HG02981 (cell line): Measurements from ENCODE around the gene NRCAM.

Experiments
- ATAC-seq: cut with Tn5 transposase; IDR thresholded peaks from one replicate; pipeline ENCODE4 v1.9.1; 2021; ENCODE audit warnings: mild to moderate bottlenecking, moderate library complexity; ENCODE audit not compliant: unreplicated experiment

NRCAM gene

GRCh38 chr7:108459922-108460551 is 3.8 kb upstream of the NRCAM start:
- ATAC-seq, result no peak

GRCh38 chr7:108457871-108458270 is 1.6 kb upstream of the NRCAM start:
- ATAC-seq, result no peak

GRCh38 chr7:108456845-108457540 is 757 bp upstream of the NRCAM start:
- no peak for ATAC-seq

GRCh38 chr7:108455551-108455997 is 662 bp downstream of the NRCAM start:
- ATAC-seq, result no peak

DNA sequence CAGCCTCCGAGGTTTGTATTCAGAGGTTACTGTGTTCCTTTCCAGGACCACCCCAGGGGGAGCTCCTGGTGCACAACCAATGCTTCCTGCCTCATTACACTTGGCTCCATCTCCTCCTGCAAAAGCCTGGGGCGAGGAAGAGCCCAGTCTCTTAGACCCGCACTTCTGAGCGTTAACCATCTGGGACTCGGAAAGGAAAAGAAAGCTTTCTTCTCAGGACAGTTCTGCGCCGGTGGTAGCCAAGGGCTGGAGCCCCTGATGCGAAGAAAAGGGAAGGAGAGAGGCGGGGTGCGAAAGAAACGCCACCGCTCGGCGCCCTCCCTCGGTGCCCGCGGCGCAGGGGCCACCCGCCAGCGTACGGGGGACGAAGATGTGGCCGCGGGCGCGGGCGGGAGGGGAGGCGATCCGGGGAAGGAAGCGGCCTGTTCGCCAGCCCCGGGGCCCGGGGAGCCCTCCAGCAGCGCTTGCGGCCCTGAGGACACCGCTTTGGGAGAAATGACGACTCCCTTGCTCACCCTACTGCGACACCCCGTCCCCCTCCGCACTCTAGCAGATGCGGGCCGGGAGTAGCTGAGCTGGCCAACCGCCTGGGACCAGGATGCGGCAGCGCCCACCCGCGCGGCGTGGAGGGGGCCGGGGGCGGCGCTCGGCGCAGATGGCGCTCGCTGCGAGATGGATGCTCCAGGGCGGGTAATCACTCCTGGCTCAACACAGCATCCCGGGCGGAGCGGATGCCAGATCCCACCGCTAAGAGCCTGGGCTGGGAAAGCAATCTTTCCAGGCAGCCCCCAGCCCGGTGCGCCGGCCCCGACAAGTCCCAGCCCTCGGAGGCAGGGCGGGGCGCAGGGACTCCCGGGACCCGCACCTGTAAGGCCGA is 1.3 kb downstream of the NRCAM start:
- no peak for ATAC-seq

- ATAC-seq, result no peak
These were observed 1.9 kb downstream of the NRCAM start for GRCh38 chr7:108454317-108454673.

- ATAC-seq, result no peak
These were observed 2.9 kb downstream of the NRCAM start for GRCh38 chr7:108453320-108453719.

GRCh38 chr7:108452707-108453106 is 3.5 kb downstream of the NRCAM start:
- peak; percentile 40 for ATAC-seq

DNA sequence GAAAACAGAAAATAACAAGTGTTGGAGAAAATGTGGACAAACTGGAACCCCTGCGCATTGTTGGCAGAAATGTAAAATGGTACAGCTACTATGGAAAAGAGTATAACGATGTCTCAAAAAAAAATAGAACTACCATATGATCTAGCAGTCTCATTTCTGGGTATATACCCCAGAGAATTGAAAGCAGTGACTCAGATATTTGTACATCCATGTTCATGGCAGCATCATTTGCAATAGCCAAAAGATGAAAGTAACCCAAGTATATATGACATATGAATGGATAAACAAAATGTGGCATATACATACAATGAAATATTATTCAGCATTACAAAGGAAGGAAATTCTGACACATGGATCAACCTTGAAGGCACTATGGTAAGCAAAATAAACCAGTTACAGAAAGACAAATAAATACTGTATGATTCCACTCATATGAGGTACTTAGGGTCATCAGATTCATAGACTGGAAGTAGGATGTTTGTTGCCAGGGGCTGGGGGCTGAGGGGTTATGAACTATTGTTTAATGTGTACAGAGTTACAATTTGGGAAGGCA is 4.9 kb downstream of the NRCAM start:
- no peak for ATAC-seq

GRCh38 chr7:108450160-108450559 is 6.1 kb downstream of the NRCAM start:
- no peak for ATAC-seq

DNA sequence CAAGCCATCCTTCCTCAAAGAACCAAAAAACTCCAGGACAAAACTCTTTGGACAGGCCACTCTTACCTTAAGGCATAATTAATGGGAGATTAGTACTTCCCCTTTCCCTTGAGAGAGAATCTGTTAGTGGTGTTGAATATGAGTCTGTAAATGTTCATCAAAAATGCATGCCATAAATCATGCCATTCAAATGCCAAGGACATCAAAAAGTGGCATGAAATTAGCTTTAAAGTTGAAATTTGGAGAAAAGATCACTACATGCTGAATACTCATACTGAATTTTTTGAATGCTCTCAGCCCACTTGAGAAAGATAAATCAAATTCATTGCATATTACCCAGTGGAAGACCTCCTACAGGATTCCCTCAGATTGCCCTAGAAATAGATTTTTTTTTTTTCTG is 6.7 kb downstream of the NRCAM start:
- no peak for ATAC-seq

- ATAC-seq, result no peak
These were observed 7.4 kb downstream of the NRCAM start for GRCh38 chr7:108448584-108449505.

DNA sequence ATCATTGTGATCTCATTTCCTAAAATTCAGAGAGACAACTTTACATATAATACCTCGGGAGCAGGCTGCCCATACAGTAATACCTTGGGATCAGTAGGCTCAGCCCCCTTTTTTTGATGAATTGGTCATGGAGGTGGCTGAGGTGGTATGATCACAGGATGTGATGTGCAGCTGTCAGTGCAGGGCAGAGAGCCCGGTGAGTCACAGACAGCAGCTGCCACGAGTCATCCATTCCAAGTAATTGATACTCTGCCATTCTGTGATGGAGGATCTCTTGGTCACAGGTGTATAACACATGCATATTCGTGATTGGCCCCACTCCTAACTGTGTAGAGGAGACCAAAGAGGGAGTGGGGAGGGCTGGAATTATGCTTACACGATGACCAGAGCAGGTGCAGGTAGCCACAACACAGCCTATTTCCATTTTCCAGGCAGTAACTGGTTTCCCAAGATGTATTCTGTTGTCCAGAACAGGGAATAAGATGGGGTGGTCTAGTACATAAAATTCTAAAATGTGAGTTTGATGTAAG is 14.1 kb downstream of the NRCAM start:
- no peak for ATAC-seq

- ATAC-seq, result no peak
These were observed 14.8 kb downstream of the NRCAM start for GRCh38 chr7:108441392-108441955.

GRCh38 chr7:108440613-108441012 is 15.6 kb downstream of the NRCAM start:
- ATAC-seq, result no peak

DNA sequence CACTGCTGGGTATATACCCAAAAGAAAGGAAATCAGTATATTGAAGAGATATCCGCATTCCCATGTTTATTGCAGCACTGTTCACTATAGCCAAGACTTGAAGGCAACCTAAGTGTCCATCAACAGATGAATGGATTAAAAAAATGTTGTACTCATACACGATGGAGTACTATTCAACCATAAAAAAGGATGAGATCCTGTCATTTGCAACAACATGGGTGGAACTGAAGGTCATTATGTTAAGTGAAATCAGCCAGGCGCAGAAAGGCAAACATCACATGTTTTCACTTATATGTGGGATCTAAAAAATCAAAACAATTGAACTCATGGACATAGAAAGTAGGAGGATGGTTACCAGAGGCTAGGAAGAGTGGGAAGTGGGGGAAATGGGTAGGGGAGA is 19.3 kb downstream of the NRCAM start:
- ATAC-seq, result no peak

DNA sequence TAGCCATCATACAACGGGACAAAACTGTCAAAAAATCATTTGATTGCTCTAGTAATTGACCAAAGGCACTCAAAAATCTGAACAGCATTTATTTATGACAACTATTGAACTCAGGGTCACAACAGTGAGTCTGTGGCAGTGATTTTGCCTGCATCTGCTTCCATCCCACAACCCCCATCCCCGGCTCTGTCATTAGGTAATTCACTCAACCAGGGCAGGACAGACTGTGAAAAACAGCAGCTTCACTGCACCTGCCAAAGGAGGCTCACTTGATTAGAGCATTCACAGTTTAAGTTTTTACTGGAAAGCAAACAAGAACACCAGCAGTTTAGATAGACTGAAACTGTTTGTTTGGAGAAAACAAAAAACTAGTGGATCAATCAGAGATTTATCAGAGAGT is 22.2 kb downstream of the NRCAM start:
- no peak for ATAC-seq

GRCh38 chr7:108431099-108431498 is 25.1 kb downstream of the NRCAM start:
- ATAC-seq, result no peak

- no peak for ATAC-seq
These were observed 25.6 kb downstream of the NRCAM start for GRCh38 chr7:108430664-108431063.

- ATAC-seq, result no peak
These were observed 28.5 kb downstream of the NRCAM start for GRCh38 chr7:108427766-108428165.
